Fibroblast of peridontal ligament (primary cell): ENCODE measurements around the gene PPDPF.
"Not testable (repeated sequence)": the region's sequence is repeated elsewhere in the genome, so short reads cannot be mapped to it uniquely, and the experiment has no call there.

ENCODE experiments used
- DNase-seq: peaks from one replicate; pipeline ENCODE4 v3.0.0-alpha.2; 2010; ENCODE audit errors: extremely low read depth

PPDPF gene

DNA sequence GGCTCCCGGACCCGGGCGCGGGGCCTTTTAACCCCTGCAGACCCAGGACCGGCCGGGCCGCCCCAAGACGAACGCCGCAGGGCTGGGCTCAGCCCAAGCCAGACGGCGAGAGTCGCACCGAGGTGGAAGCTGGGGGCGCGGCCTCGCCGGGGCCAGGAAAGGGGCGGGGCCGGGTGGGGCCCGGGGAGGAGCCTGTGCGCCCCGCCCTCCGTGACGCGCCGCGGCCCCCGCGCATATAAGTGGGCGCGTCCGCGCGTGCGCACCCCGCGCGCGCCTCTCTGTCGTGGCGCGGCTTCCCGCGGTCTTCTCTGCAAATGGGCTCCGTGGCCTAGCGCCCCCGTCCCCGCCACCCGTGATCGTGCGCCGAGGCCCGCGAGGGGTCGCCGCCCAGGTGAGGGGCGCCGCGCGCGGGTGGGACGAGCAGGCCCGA, at the start of gene PPDPF:
PPDPF (plus strand) TSS at position 262 of the 430 bp plus-strand sequence. CDS start 544 bp downstream, outside the sequence.
- DNase-seq = peak; percentile 69

- no peak for DNase-seq
Observed at GRCh38 chr20:63471002-63471716, 49.4 kb upstream of the PPDPF start.

- DNase-seq = no peak
Observed at GRCh38 chr20:63471717-63471980, 48.9 kb upstream of the PPDPF start.

GRCh38 chr20:63471981-63472831, 48.4 kb upstream of the PPDPF start, which contains the start of gene KCNQ2:
Gene KCNQ2, minus strand, starts transcription at chr20:63472655. Its CDS starts 192 bp downstream, at chr20:63472463.
- DNase-seq = no peak

GRCh38 chr20:63472862-63473390, 47.6 kb upstream of the PPDPF start:
- no peak for DNase-seq

GRCh38 chr20:63473555-63474449, 46.8 kb upstream of the PPDPF start:
- no peak for DNase-seq

DNA sequence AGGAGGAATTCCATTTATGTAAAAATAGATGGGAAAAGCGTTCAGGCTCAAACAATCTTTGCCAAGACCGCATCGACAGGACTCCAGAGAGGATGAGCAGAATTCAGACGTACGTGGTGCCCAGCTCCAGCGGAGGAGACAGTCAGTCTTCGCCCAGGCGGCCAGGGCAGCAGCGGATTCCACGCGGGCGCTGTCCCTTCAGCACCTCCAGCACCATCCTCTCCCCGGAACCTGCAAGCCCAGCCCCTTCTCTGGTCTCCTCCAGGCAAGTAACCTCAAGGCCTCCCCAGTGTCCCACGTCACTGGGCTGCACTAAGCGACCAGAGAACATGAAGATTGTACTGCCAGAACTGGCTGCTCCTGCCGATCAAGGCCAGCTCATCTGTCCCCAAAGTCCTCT, 45.4 kb upstream of the PPDPF start:
- peak; percentile 9 for DNase-seq

DNA sequence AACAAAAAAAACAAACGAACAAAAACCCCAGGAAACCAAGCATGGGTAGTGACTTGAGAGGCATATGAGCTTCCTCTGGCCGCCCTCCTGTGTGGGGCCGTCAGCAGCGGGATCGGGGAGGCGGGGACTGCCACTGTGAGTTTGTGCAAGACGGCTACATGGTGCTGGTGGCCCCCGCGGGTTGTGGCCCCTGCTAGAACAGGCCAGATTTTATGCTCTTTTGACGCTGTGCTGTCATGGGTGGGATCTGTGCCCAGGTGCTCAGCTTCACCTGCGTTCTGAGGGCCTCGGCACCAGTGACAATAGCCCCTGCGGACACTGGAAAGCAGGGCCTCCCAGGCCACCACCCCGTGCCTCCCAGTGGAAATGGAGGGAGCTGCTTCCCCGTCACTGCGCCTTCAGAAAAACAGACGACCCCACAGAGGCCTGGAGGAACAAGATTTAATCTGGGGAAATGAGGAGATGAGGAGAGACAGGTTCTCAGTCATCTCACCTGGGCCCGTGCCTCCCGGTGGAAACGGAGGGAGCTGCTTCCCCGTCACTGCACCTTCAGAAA, 43.4 kb upstream of the PPDPF start:
- no peak for DNase-seq

DNA sequence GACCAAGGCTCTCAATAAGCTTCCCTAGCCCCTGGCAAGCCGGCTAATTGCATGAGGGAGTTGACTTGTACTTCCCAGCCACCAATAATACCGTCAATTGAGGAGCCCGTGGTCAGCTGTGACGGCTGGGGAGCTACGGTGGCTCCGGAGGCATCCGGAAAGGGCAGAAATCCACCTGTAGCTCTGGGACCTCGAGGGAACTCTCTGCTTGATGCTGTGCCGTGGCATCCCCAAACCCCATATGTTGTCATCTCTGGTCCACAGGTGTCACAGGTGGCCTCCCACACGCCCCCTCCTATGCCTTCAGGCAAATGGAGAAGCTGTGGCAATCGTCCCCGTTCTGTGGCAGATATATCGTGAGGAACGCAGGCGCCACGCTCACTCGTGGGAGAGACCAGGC, 42.6 kb upstream of the PPDPF start:
- DNase-seq = no peak

- DNase-seq = no peak
Observed at GRCh38 chr20:63478346-63479302, 41.9 kb upstream of the PPDPF start.

DNA sequence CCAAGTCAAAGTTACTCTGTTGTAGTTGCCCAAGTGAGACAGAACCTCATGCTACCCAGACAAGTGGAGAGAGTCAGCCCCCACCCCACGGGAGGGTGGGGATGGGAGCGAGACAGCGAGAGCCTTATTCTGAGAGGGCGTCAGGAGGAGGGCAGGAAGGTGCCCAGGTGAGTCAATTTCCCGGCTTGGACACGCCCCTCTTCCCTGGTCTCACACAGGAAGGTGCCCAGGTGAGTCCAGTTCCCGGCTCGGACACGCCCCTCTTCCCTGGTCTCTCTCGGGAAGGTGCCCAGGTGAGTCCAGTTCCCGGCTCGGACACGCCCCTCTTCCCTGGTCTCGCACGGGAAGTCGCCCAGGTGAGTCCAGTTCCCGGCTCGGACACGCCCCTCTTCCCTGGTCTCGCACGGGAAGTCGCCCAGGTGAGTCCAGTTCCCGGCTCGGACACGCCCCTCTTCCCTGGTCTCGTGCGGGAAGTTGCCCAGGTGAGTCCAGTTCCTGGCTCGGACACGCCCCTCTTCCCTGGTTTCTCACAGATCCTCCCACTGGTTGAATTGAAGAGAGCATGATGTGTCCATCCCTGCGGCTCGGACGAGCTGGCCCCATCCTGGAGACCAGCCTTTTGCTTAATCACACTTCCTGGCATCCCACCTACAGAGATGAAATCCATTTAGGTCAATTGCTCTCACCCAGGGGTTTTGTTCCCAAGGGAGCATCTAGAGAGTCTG, 40.7 kb upstream of the PPDPF start:
- DNase-seq = not testable (repeated sequence)

- no peak for DNase-seq
Observed at GRCh38 chr20:63481503-63481902, 39.1 kb upstream of the PPDPF start.

GRCh38 chr20:63482021-63482587, 38.5 kb upstream of the PPDPF start:
- no peak for DNase-seq

GRCh38 chr20:63483834-63484233, 36.7 kb upstream of the PPDPF start:
- no peak for DNase-seq

- no peak for DNase-seq
Observed at GRCh38 chr20:63484236-63484635, 36.3 kb upstream of the PPDPF start.

GRCh38 chr20:63484651-63485403, 35.7 kb upstream of the PPDPF start:
- DNase-seq = no peak

DNA sequence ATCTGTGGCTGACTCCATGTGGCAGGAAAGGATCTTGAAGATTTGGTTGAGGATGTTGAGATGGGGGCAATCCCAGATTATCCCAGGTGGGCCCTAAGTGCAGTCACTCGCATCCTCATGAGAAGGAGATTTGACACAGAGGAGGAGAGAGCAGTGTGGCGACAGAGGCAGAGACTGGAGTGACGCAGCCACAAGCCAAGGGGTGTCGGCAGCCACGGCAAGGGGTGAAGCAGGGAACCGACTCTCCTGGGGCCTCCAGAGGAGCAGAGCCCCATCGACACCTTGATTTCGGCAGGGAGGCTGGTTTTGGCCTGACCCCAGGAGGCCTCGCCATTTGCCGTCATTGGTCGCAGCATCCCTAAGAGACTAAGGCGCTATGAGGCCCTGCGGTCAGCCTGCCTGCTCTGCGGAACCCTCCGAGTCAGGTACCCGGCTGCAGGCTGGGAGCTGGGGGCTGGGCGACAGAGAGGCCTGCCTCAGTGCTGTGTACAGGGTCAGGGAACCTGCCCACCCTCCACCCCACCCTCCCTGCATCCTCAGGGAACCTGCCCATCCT, 34.2 kb upstream of the PPDPF start:
- no peak for DNase-seq

- DNase-seq = no peak
Observed at GRCh38 chr20:63487116-63487764, 33.3 kb upstream of the PPDPF start.
